Activated gamma-delta T cell (primary cell): ENCODE results near the gene MCL1.
"Not testable (repeated sequence)": the region's sequence is repeated elsewhere in the genome, so short reads cannot be mapped to it uniquely, and the experiment has no call there.

Experiments used
- DNase-seq: peaks from one replicate; lab custom pipeline; 2025; lab: John Stamatoyannopoulos, UW

The MCL1 gene

GRCh38 chr1:150602372-150602771 is 23.0 kb upstream of the MCL1 start:
- not testable (repeated sequence) for DNase-seq

DNA sequence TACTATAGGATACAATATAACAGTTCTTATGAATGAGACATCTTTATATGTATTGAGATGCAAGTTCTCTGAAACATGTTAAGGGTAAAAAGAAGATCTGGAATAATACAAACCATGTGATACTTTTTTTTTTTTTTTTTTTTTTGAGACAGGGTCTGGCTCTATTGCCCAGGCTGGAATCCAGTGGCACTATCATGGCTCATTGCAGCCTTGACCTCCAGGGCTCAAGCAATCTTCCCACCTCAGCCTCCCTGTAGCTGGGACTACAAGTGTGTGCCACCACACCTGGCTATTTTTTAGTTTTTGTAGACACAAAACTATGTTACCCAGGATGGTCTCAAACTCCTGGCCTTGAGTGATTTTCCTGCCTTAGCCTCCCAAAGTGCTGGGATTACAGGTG is 22.1 kb upstream of the MCL1 start:
- no peak for DNase-seq

DNA sequence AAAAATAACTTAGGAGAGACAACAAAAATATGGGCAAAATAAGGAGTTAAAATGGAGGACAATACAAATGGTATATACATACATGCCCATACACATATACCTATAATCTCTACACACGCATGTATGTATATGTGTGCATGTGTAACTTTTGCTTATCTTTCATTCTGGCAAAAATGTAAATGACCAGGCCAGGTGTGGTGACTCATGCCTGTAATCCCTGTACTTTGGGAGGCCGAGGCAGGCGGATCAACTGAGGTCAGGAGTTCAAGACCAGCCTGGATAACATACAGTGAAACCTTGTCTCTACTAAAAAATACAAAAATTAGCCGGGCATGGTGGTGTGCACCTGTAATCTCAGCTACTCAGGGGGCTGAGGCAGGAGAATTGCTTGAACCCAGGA is 18.9 kb upstream of the MCL1 start:
- not testable (repeated sequence) for DNase-seq

DNA sequence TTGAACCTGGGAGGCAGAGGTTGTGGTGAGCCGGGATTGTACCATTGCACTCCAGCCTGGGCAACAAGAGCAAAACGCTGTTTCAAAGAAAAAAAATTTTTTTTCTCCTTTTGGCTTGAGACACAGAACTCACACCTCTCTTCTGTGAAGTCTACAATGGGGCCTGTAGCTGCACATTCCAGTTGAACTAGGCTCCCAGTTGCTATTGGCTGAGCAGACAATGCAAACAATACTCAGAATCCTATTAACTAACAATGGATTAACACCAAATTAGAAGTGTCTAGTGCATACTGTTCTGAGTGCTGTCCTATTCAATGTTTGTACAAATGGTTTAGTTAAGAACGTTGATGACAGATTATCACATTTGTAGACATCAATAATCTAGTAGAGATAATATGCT is 17.6 kb upstream of the MCL1 start:
- DNase-seq = no peak

DNA sequence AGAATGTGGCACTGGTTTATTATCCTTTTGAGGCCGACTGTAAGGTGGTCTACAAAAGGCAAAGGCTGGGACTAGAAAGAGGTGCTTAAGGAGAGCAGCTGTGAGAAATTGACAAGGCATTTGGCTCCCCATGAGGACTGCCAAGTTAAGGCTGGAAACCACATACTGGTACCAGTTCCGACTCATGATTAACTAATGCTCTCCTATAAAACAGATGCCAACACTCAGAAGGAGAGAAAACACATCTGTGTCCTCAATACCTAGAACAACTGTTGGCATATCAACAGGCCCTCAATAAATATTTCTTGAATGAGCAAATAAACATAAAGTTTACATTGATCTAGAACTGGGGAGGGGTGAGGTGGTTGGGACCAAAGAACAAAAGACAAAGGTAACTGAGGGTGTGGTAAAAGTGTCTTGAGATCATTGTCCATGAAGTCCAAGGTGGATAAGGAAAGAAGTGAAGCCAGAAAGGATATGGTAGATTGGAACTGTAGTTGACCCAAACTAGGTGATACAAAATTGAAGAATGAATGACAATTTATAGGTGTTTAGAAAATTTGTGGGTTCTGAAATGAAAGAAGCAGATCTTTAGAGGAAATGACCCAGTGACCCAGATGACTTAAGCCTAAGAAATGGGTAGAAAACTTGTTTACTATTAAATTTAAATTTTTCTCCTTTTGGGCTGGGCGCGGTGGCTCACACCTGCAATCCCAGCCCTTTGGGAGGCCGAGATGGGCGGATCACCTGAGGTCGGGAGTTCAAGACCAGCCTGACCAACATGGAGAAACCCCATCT is 16.9 kb upstream of the MCL1 start:
- no peak for DNase-seq

DNA sequence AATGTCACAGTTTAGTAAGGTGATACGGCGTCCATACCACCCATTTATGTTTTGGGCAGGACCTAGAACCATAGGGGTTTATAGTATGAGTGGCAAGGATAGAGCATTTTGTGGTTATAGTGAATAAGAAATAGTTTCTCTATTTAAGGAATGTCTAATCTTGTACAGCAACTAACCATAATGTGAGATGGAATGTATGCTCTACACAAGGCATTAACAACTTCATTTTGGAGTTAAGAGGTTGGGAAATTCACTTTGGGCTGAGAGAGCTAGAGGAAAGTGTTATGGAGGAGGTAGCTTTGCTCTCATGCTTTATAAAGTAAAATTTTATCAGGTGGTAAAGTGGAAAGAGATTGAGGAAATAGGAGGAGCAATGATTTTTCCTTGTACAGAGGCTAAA is 3.0 kb upstream of the MCL1 start:
- DNase-seq = no peak

DNA sequence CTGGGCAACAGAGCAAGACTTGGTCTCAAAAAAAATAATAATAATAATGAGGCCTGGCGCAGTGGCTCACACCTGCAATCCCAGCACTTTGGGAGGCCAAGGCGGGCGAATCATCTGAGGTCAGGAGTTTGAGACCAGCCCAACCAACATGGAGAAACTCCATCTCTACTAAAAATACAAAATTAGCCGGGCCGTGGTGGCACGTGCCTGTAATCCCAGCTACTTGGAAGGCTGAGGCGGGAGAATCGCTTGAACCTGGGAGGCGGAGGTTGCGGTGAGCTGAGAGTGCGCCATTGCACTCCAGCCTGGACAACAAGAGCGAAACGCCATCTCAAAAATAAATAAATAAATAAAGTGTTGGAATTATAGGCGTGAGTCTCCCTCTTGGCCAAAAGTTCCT is 2.6 kb upstream of the MCL1 start:
- not testable (repeated sequence) for DNase-seq

DNA sequence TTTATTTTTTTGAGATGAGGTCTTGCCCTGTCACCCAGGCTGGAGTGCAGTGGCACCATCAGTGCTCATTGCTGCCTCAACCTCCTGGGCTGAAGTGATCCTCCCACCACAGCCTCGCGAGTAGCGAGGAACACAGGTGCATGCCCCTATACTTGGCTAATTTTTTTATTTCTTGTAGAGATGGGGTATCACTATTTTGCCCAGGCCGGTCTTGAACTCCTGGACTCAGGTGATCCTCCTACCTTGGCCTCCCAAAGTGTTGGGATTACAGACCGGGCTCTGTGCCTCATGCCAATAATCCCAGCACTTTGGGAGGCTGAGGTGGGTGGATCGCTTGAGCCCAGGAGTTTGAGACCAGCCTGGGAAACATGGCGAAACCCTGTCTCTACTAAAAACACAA is 2.0 kb upstream of the MCL1 start:
- DNase-seq = not testable (repeated sequence)

GRCh38 chr1:150580966-150581365 is 1.6 kb upstream of the MCL1 start:
- DNase-seq = not testable (repeated sequence)

GRCh38 chr1:150579945-150580642 is 684 bp upstream of the MCL1 start:
- no peak for DNase-seq

- DNase-seq = no peak
Observed at GRCh38 chr1:150578272-150579109, 919 bp downstream of the MCL1 start.

DNA sequence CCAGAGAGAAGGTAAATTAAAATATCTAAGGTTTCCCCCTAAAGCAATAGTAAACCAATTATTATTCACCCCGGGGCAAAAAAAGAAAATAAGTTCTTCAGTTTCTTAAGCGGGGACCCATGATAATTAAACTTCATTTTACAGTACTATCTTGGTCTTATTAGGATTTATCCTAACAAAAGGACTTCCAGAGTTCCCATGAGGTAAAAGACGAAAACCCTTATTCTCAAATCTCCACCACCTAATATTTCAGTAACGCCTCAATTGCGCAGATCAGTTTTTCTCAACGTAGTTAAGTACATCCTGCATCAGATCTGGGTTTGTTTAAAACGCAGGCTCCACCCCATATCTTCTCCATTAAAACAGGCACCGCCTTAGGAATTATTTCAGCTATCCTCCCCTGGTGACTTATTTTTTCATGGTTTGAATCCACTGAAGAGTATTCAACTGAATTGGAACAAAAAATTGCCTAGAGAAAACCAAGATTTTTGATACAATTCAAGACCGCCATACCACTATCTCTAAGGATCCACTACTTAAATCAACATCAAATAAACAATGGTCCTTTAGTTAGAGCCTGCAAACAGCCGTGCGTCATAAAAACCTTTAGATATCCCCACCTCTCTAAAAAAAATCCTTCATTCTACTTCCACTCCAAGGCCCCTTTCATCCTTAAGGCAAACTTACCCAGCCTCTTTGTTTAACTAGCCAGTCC is 1.7 kb downstream of the MCL1 start:
- no peak for DNase-seq

GRCh38 chr1:150576794-150577556 is 2.4 kb downstream of the MCL1 start:
- DNase-seq = no peak

- DNase-seq = no peak
Observed at GRCh38 chr1:150576367-150576711, 3.1 kb downstream of the MCL1 start.

- no peak for DNase-seq
Observed at GRCh38 chr1:150575518-150576366, 3.7 kb downstream of the MCL1 start.

DNA sequence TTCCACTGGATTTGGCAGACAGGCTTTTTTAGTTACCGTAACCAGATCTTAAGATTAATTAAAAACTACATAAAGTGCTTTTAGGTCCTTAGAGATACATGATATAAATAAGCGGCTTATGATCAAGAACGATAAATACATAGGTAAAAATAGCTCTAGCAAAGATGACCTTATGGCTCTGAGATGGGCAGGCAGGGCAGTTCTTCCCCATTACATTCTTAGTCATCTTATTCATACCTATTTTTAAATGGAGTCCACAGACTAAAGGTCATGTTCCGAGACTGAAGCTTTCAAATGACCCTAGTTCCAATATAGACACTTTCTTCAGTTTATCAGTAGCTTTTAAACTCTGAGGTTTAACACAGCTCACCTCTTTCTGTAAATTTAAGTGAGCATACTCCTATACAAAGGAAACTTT is 4.3 kb downstream of the MCL1 start:
- no peak for DNase-seq

GRCh38 chr1:150574260-150575071 is 4.9 kb downstream of the MCL1 start:
- DNase-seq = no peak

DNA sequence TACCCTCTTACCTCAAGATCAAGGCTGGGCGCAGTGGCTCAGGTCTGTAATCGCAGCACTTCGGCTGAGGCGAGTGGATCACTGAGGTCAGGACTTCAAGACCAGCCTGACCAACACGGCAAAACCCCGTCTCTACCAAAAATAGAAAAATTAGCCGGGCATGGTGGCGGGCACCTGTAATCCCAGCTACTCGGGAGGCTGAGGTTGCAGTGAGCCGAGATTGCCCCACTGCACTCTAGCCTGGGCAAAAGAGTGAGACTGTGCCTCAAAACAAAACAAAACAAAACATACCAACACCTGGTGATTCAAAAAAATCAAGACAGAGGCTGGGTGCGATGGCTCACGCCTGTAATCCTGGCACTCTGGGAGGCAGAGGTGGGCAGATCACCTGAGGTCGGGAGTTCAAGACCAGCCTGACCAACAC is 5.8 kb downstream of the MCL1 start:
- DNase-seq = not testable (repeated sequence)

GRCh38 chr1:150572918-150573647 is 6.3 kb downstream of the MCL1 start:
- DNase-seq = no peak
